ENCODE measurements around the gene SPPL2B. TPM values are rescaled to one million over a fixed set of nuclear protein-coding genes. Genes with fewer than 3 reads are reported as not detected.
A peak's percentile ranks its signal among the peaks of the same experiment; 100 is the strongest.

Gene SPPL2B
- total RNA-seq, 1 donor from 2014 or later = 20.7 TPM

DNA sequence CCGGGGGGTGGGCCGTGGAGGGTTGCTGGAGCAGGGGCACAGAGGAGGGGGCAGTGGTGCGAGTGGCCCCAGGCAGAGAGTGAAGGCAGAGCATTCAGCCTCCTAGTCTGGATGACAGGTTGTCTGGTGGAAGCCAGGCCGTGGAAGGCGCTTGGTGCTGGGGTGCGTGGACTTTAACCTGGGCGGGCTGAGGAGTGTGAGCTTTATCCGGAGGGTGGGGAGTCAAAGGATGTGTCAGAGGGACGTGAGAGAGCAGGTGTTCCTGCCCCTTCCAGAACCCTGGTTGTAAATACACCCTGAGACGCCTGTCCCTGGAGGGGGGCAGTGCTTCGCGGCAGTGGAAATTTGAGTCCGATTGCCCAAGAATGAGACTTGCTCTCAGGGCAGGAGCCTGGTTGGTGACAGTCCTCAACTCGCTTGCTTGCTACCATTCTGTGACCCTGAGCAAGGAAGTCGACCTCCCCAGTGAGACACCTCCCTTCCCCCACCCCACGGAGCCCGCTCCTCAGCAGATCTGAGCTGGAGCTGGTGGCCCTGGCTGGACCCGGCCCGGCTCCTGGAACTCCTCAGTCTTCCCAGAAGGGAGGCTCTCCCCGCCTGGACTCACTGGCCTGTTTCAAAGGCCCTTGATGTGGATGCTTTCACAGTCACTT, 2.3 kb downstream of the SPPL2B start:
- H3K9me3 ChIP-seq (ENCODE audit: low read depth) = no peaks in the 10 kb centered on the region
- no peaks in the 10 kb centered on the region for H3K36me3 ChIP-seq
- peaks cover 12% of the 10 kb centered on the region for H3K27me3 Mint-ChIP-seq (ENCODE audit: insufficient read depth, low read depth)
- no peak for DNase-seq (ENCODE audit: low spot score)
- peaks cover 89% of the 10 kb centered on the region for H3K79me2 ChIP-seq (ENCODE audit: low read depth)
- peak overlapping the region; percentile 86 for H3K27ac Mint-ChIP-seq
- peaks cover 64% of the 10 kb centered on the region for H3F3A ChIP-seq (ENCODE audit: low read depth)
- H3K4me3 Mint-ChIP-seq = peak overlapping the region; percentile 94
- H2AFZ ChIP-seq (replicated peaks) = no peak overlapping the region
- H3K4me1 ChIP-seq = peaks cover 29% of the 10 kb centered on the region
- H3K4me1 Mint-ChIP-seq = peaks cover 54% of the 10 kb centered on the region
- peak overlapping the region; percentile 99 for H3K4me2 ChIP-seq
- peaks cover 63% of the 10 kb centered on the region for H4K20me1 ChIP-seq (ENCODE audit: low read depth)
- H3K27ac ChIP-seq = peak overlapping the region; percentile 89
- TF ChIP-seq, protein P1, sequence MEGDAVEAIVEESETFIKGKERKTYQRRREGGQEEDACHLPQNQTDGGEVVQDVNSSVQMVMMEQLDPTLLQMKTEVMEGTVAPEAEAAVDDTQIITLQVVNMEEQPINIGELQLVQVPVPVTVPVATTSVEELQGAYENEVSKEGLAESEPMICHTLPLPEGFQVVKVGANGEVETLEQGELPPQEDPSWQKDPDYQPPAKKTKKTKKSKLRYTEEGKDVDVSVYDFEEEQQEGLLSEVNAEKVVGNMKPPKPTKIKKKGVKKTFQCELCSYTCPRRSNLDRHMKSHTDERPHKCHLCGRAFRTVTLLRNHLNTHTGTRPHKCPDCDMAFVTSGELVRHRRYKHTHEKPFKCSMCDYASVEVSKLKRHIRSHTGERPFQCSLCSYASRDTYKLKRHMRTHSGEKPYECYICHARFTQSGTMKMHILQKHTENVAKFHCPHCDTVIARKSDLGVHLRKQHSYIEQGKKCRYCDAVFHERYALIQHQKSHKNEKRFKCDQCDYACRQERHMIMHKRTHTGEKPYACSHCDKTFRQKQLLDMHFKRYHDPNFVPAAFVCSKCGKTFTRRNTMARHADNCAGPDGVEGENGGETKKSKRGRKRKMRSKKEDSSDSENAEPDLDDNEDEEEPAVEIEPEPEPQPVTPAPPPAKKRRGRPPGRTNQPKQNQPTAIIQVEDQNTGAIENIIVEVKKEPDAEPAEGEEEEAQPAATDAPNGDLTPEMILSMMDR (IDR thresholded peaks at IDR 0.05) = no peak
- TF ChIP-seq EZH2 (IDR thresholded peaks at IDR 0.05) (no peak), EZH2phosphoT487 (IDR thresholded peaks at IDR 0.05) (no peak)
- H3K9ac ChIP-seq = no peak overlapping the region
- peaks cover 2% of the 10 kb centered on the region for H3K9me3 Mint-ChIP-seq
- peaks cover 2% of the 10 kb centered on the region for H3K36me3 Mint-ChIP-seq
- H3K27me3 ChIP-seq = no peaks in the 10 kb centered on the region
- H3K4me3 ChIP-seq = peak overlapping the region; percentile 18

DNA sequence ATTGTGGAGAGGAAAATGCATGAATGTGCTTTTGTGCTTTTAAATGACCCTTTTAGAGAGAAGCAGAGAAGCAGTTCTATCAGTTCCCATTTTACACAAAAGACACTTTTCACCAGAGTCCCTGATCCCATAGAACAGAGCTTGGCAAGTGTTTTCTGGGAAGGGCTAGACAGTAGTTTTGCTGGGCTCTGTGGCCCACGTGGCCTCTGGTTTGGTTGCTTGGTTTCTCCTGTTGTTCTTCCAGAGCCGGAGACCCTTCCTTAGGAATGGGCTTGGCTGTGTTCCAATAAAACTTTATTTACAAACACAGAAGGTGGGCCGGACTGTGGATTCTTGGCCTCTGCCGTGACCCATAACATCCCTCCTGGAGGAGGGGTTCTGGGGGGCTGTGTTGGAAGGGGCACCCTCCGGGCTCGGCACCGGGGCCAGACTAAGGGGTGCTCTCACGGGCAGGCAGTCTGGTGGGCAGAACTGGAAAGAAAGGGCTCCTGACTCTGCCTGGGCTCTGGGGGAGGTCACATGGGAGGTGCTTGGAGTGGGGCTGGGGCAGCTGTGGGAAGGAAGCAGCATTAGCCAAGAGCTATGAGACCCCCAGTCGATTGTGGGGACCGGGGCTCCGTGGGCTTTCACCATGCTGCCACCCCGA, 3.2 kb downstream of the SPPL2B start:
- H3K36me3 ChIP-seq = no peaks in the 10 kb centered on the region
- H3K27ac ChIP-seq = peak overlapping the region; percentile 89
- peaks cover 91% of the 10 kb centered on the region for H3K79me2 ChIP-seq (ENCODE audit: low read depth)
- peak overlapping the region; percentile 99 for H3K4me2 ChIP-seq
- Mint-ChIP-seq H3K4me3 (peak overlapping the region; percentile 94), H3K27ac (peak overlapping the region; percentile 63), H3K27me3 (ENCODE audit: insufficient read depth, low read depth) (peaks cover 12% of the 10 kb centered on the region), H3K36me3 (peaks cover 6% of the 10 kb centered on the region), H3K4me1 (peaks cover 57% of the 10 kb centered on the region), H3K9me3 (peaks cover 4% of the 10 kb centered on the region)
- H2AFZ ChIP-seq (replicated peaks) = no peak overlapping the region
- TF ChIP-seq EZH2 (IDR thresholded peaks at IDR 0.05) (no peak), EZH2phosphoT487 (IDR thresholded peaks at IDR 0.05) (no peak)
- TF ChIP-seq, protein P1 (IDR thresholded peaks at IDR 0.05) = no peak
- H3K27me3 ChIP-seq = no peaks in the 10 kb centered on the region
- H3K4me3 ChIP-seq = peak overlapping the region; percentile 18
- peaks cover 69% of the 10 kb centered on the region for H4K20me1 ChIP-seq (ENCODE audit: low read depth)
- H3K4me1 ChIP-seq = peaks cover 29% of the 10 kb centered on the region
- DNase-seq (ENCODE audit: low spot score) = no peak
- H3F3A ChIP-seq (ENCODE audit: low read depth) = peaks cover 73% of the 10 kb centered on the region
- no peaks in the 10 kb centered on the region for H3K9me3 ChIP-seq (ENCODE audit: low read depth)
- H3K9ac ChIP-seq = no peak overlapping the region

DNA sequence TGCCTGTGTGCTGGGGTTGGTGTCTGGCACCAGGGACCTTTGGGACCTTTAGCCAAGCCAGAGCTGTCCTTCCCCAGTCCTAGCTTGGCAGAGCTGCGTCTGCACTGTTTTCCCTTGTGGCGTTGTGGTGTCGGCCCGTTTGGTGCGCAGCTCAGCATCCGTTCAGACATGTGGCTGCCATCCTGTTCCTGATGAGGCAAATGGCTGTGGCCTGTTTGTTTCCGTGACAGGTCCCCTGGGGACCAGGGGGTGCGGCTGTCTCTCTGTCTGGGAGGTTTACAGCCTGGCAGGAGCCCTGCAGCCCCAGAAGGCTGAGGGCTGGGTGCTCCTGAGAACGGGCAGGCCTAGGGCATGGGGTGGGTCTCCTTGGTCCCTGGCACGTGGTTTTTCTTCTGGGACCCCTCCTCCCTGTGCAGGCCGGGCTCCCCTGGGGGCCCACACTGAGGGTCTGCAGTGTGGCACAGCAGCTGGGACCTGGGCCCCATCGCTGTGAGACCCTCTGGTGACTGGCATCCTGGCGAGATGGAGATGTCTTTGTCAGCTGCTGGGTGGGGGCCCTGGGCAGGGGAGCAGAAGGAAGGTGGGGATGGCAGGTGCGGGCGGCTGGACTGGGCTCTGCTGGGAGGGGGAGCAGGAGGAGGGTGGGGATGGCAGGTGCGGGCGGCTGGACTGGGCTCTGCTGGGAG, 4.0 kb downstream of the SPPL2B start:
- Histone ChIP-seq H4K20me1 (ENCODE audit: low read depth) (peaks cover 68% of the 10 kb centered on the region), H3K4me3 (no peak overlapping the region), H3K79me2 (ENCODE audit: low read depth) (peaks cover 85% of the 10 kb centered on the region), H3K27ac (no peak overlapping the region), H3K9me3 (ENCODE audit: low read depth) (no peaks in the 10 kb centered on the region), H3K4me1 (peaks cover 31% of the 10 kb centered on the region), H3K36me3 (no peaks in the 10 kb centered on the region), H3F3A (ENCODE audit: low read depth) (peaks cover 78% of the 10 kb centered on the region), H2AFZ (replicated peaks) (no peak overlapping the region), H3K27me3 (no peaks in the 10 kb centered on the region), H3K4me2 (no peak overlapping the region), H3K9ac (no peak overlapping the region)
- Mint-ChIP-seq H3K27me3 (ENCODE audit: insufficient read depth, low read depth) (peaks cover 12% of the 10 kb centered on the region), H3K27ac (no peak overlapping the region), H3K4me3 (no peak overlapping the region), H3K4me1 (peaks cover 57% of the 10 kb centered on the region), H3K36me3 (peaks cover 6% of the 10 kb centered on the region), H3K9me3 (peaks cover 4% of the 10 kb centered on the region)
- no peak for DNase-seq (ENCODE audit: low spot score)
- TF ChIP-seq EZH2 (IDR thresholded peaks at IDR 0.05) = no peak
- TF ChIP-seq EZH2phosphoT487 (IDR thresholded peaks at IDR 0.05) = no peak
- TF ChIP-seq, protein P1 (IDR thresholded peaks at IDR 0.05) = no peak
